PC-9 (cell line): ENCODE data around the gene COL27A1. TPM values are rescaled to one million over a fixed set of nuclear protein-coding genes. Genes with fewer than 3 reads are reported as not detected.

Experiments used
- BruUV-seq: library from RNA; stranded (reverse); fragments of 400-500 nt; replicated peaks from 2 replicates; lab custom pipeline; 2021; lab: Mats Ljungman, UMichigan
- CTCF ChIA-PET: fragments of 300-600 bp; sonication (Branson Sonifier 250); formaldehyde crosslinking; loops from one replicate; lab custom pipeline; 2022; ENCODE audit warnings: antibody characterized with exemption; lab: Charles Lee
- POLR2A ChIA-PET: fragments of 300-600 bp; sonication (Branson Sonifier 250); formaldehyde crosslinking; loops from one replicate; lab custom pipeline; 2022; ENCODE audit warnings: antibody characterized with exemption; ENCODE audit not compliant: unreplicated experiment; lab: Charles Lee
- DNase-seq, 2 experiments: peaks; one replicate each; pipeline versions ENCODE4 v3.0.0 to v3.0.0-alpha.2; 2015 to 2022; ENCODE audit warnings: mixed read lengths in 1 of 2
- H2AFZ ChIP-seq: fragments of 200-600 bp; sonication (generic); 2 replicates; pipeline ENCODE4 v1.8.1; 2017; ENCODE audit warnings: antibody characterized with exemption
- H3F3A ChIP-seq: fragments of 200-600 bp; sonication (generic); 2 replicates; pipeline ENCODE4 v1.8.1; 2017; ENCODE audit warnings: antibody characterized with exemption, mild to moderate bottlenecking, low read depth; ENCODE audit not compliant: insufficient read depth
- H3K27ac ChIP-seq: fragments of 200-600 bp; sonication (generic); 2 replicates; pipeline ENCODE4 v1.6.1; 2016; ENCODE audit warnings: mixed run types
- H3K27me3 ChIP-seq: fragments of 200-600 bp; sonication (generic); 2 replicates; pipeline ENCODE4 v1.6.1; 2016; ENCODE audit warnings: low read depth, mixed run types; ENCODE audit not compliant: insufficient read depth
- H3K36me3 ChIP-seq: fragments of 200-600 bp; sonication (generic); 2 replicates; pipeline ENCODE4 v1.6.1; 2016; ENCODE audit warnings: low read depth, mixed run types
- H3K4me1 ChIP-seq: fragments of 200-600 bp; sonication (generic); replicated peaks from 2 replicates; pipeline ENCODE4 v1.6.1; 2016; ENCODE audit warnings: mixed run types; ENCODE audit not compliant: insufficient read depth
- H3K4me2 ChIP-seq: fragments of 200-600 bp; sonication (generic); 2 replicates; pipeline ENCODE4 v1.6.1; 2017; ENCODE audit warnings: mixed run types
- H3K4me3 ChIP-seq: fragments of 200-600 bp; sonication (generic); 2 replicates; pipeline ENCODE4 v1.6.1; 2016; ENCODE audit warnings: mixed run types
- H3K79me2 ChIP-seq: fragments of 200-600 bp; sonication (generic); 2 replicates; pipeline ENCODE4 v1.6.1; 2017; ENCODE audit warnings: low read depth, mixed run types
- H3K9me2 ChIP-seq: fragments of 200-600 bp; sonication (generic); 2 replicates; pipeline ENCODE4 v1.8.1; 2017; ENCODE audit warnings: mild to moderate bottlenecking; ENCODE audit not compliant: insufficient read depth
- H3K9me3 ChIP-seq: fragments of 200-600 bp; sonication (generic); 2 replicates; pipeline ENCODE4 v1.8.1; 2016; ENCODE audit warnings: low read depth; ENCODE audit not compliant: insufficient read depth
- H4K20me1 ChIP-seq: fragments of 200-600 bp; sonication (generic); 2 replicates; pipeline ENCODE4 v1.8.1; 2017; ENCODE audit not compliant: insufficient read depth
- EZH2 ChIP-seq: fragments of 200-600 bp; sonication (generic); IDR thresholded peaks from 2 replicates; pipeline ENCODE4 v1.8.0; 2017; ENCODE audit warnings: antibody characterized with exemption, low read depth
- intact Hi-C: fragments of 100-400 bp; cut with micrococcal nuclease; formaldehyde crosslinking; loops from one replicate; pipeline ENCODE4 v1.10.0; 2022; ENCODE audit not compliant: unreplicated experiment
- total RNA-seq: library from RNA; stranded (reverse); gene quantifications from 2 replicates; pipeline ENCODE4 v1.2.3, GENCODE V29; 2021
- TF ChIP-seq, protein P1 (sequence below): fragments of 200-600 bp; sonication (generic); conservative IDR thresholded peaks from 2 replicates; pipeline ENCODE4 v1.6.1; 2017; ENCODE audit warnings: mixed run types, antibody characterized with exemption, mild to moderate bottlenecking, moderate library complexity

The COL27A1 gene
- total RNA-seq, 1 experiment from 2014 or later = 0.39 TPM

DNA sequence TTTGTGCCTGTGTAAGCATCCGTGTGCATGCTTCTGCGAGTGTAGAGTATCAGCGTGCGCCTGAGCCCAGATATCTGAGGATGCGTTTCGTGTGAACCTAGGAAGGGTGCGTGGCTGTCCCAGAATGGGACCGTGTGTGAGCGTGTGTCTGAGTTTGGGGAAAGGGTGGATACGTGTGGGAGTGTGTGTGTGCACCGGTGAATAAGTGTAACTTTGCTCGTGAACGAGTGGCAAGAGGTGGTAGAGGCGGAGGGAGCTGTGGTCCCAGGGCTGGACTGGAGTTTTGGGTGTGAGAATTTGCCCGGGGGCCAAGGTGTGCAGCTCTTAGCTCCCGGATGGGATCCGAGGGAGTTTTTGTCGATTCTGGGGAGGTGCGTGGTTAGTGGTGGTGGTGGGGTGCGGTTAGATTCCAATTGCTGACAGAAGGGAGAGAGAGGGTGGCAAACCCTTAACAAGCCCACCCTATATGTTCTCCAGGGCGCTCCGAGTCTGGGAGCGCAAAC lies 686 bp upstream of the COL27A1 start:
- Histone ChIP-seq H4K20me1 (no peaks in the 10 kb centered on the region), H3K79me2 (no peaks in the 10 kb centered on the region), H3K4me1 (no peaks in the 10 kb centered on the region), H3K27me3 (peaks cover 9% of the 10 kb centered on the region; the same call in 1 of the 2 replicates), H2AFZ (no peak overlapping the region), H3F3A (no peaks in the 10 kb centered on the region), H3K27ac (no peak overlapping the region), H3K36me3 (no peaks in the 10 kb centered on the region), H3K4me2 (no peak overlapping the region), H3K9me3 (no peaks in the 10 kb centered on the region), H3K4me3 (no peak overlapping the region), H3K9me2 (no peaks in the 10 kb centered on the region)
- ChIA-PET POLR2A (no interaction called here), CTCF (interaction anchor here (0.6 to 1.7 kb wide), 4 partner anchors 9 to 884 kb away, joined by 3 to 5 read pairs (median 3); no protein-coding TSS in a partner anchor)
- DNase-seq = no peak
- no peak for TF ChIP-seq EZH2
- TF ChIP-seq, protein P1, sequence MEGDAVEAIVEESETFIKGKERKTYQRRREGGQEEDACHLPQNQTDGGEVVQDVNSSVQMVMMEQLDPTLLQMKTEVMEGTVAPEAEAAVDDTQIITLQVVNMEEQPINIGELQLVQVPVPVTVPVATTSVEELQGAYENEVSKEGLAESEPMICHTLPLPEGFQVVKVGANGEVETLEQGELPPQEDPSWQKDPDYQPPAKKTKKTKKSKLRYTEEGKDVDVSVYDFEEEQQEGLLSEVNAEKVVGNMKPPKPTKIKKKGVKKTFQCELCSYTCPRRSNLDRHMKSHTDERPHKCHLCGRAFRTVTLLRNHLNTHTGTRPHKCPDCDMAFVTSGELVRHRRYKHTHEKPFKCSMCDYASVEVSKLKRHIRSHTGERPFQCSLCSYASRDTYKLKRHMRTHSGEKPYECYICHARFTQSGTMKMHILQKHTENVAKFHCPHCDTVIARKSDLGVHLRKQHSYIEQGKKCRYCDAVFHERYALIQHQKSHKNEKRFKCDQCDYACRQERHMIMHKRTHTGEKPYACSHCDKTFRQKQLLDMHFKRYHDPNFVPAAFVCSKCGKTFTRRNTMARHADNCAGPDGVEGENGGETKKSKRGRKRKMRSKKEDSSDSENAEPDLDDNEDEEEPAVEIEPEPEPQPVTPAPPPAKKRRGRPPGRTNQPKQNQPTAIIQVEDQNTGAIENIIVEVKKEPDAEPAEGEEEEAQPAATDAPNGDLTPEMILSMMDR = no peak
- no TSS peak for BruUV-seq
- intact Hi-C loops = loop anchor here (1.0 to 2.0 kb wide), 3 partner anchors 72 to 151 kb away; no protein-coding TSS in a partner anchor

DNA sequence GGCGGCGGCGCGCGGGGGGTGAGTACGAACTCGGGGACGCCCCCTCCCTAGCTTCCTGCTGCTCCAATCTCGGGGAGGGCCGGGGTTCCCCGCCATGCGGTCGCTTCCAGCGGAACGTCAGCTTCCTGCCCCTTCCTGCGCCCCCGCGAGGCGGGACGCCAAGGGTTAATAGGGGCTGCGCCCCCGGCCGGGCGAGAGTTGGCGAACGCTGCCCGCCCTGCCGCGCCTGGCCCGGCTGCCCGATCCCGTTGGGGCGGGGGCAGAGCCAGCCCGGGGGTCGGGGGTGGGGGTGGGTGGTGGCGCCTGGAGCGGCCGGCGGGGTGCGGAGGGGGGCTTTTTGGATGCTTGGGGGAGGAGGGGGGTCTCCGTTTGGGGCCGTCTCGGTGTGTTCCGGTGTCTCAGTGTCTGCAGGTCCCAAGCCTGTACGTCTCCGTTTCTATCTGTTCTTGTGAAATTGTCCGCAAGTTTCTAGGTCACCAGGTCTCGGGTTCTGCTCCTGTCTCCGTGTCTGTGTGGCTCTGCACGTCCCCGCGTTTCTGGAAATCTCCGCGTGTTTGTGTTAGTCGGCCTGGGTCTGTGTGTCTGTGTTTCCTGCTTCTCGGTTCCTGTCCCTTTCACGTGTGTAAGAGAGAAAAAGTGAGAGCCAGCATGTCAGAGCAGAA lies 789 bp downstream of the COL27A1 start:
- H3K79me2 ChIP-seq = no peaks in the 10 kb centered on the region
- no peaks in the 10 kb centered on the region for H4K20me1 ChIP-seq
- intact Hi-C loops = loop anchor here (1.0 to 2.0 kb wide), 3 partner anchors 73 to 149 kb away; no protein-coding TSS in a partner anchor
- no peaks in the 10 kb centered on the region for H3K9me2 ChIP-seq
- H3K36me3 ChIP-seq = no peaks in the 10 kb centered on the region
- BruUV-seq = no TSS peak
- H3K4me2 ChIP-seq = no peak overlapping the region
- CTCF ChIA-PET = interaction anchor here (1.1 to 1.7 kb wide), 2 partner anchors 8 to 135 kb away, joined by 3 to 5 read pairs; no protein-coding TSS in a partner anchor
- no peak overlapping the region for H3K4me3 ChIP-seq
- TF ChIP-seq, protein P1 = no peak
- no peak for TF ChIP-seq EZH2
- no peak overlapping the region for H2AFZ ChIP-seq
- H3K27me3 ChIP-seq = peaks cover 9% of the 10 kb centered on the region; the same call in 1 of the 2 replicates
- POLR2A ChIA-PET = no interaction called here
- no peak overlapping the region for H3K27ac ChIP-seq
- no peaks in the 10 kb centered on the region for H3F3A ChIP-seq
- DNase-seq = no peak
- no peaks in the 10 kb centered on the region for H3K4me1 ChIP-seq
- H3K9me3 ChIP-seq = no peaks in the 10 kb centered on the region

DNA sequence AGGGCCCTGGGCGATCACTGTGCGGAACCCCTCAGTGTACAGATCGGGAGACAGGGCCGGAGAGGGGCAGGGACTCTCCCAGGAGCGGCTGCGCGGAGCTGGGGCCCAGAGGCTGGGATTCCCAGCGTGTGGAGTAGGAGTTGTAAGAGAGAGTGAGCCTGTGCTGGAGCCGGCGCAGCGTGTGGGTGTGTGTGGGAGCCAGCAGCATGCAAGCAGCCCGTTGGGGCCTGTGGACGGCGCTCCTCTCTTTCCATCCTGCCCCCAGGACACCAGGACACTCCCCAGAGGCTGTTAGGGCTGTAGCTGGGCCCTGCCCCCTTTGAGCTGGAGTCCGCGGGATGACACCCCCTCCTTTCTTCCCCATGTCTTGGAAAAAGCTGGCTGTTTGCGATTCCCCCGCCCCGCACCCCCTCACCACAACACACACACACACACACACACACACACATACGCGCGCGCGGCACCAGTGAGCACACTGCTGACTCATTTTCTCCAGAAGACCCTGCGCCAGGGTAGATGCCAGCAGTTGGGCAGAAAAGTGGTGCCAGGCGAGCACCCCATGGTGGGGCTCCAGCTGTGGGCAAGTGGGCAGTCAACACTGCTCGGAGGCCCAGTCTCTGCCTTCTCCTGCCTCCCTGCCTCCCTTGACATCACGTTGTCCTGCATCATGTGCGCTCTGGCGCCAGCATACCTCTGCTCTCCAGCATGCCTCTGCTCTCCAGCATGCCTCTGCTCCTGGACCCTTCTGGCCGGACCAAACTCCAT lies 1.5 kb downstream of the COL27A1 start:
- BruUV-seq = no TSS peak
- DNase-seq = no peak
- no peaks in the 10 kb centered on the region for H3K79me2 ChIP-seq

More for the DNA sequence above, 1.5 kb downstream of the COL27A1 start:
- Histone ChIP-seq H3K27ac (no peak overlapping the region), H4K20me1 (no peaks in the 10 kb centered on the region), H2AFZ (no peak overlapping the region), H3K9me3 (no peaks in the 10 kb centered on the region), H3K27me3 (peaks cover 9% of the 10 kb centered on the region; the same call in 1 of the 2 replicates), H3K4me2 (no peak overlapping the region), H3K4me1 (no peaks in the 10 kb centered on the region), H3F3A (no peaks in the 10 kb centered on the region), H3K36me3 (no peaks in the 10 kb centered on the region), H3K4me3 (no peak overlapping the region), H3K9me2 (no peaks in the 10 kb centered on the region)
- intact Hi-C loops = no loop called here
- ChIA-PET CTCF (no interaction called here), POLR2A (no interaction called here)
- TF ChIP-seq EZH2 = no peak
- TF ChIP-seq, protein P1 = no peak
